HAP-1 (cell line): ENCODE data around the gene SLX9.
A peak's percentile ranks its signal among the peaks of the same experiment; 100 is the strongest.

Experiments used
- DNase-seq, 2 experiments: peaks; one replicate each; pipeline ENCODE4 v3.0.0-alpha.2; 2016 to 2020; ENCODE audit warnings: low spot score in 2 of 2
- H3K27me3 ChIP-seq: fragments of 250-450 bp; sonication (Bioruptor Pico); 2 replicates; pipeline ENCODE4 v1.5.1; 2020; ENCODE audit warnings: low read depth, mild to moderate bottlenecking, moderate library complexity
- H3K36me3 ChIP-seq: fragments of 250-450 bp; sonication (Bioruptor Pico); replicated peaks from 2 replicates; pipeline ENCODE4 v1.5.1; 2020; ENCODE audit warnings: mild to moderate bottlenecking
- H3K4me1 ChIP-seq: fragments of 250-450 bp; sonication (Bioruptor Pico); 2 replicates; pipeline ENCODE4 v1.5.1; 2020; ENCODE audit warnings: mild to moderate bottlenecking
- H3K4me3 ChIP-seq: fragments of 250-450 bp; sonication (Bioruptor Pico); 2 replicates; pipeline ENCODE4 v1.5.1; 2020; ENCODE audit warnings: mild to moderate bottlenecking, moderate library complexity
- H3K9me3 ChIP-seq: fragments of 250-450 bp; sonication (Bioruptor Pico); 2 replicates; pipeline ENCODE4 v1.5.1; 2020; ENCODE audit warnings: mild to moderate bottlenecking, moderate library complexity
- in situ Hi-C: fragments of 300-500 bp; cut with MboI; formaldehyde crosslinking; loops from 3 replicates; pipeline ENCODE4 v1.14.3; 2020; ENCODE audit warnings: low sequenced_read_pairs, inconsistent platforms, mixed read lengths

SLX9 gene

GRCh38 chr21:45004481-45005247 is 64.8 kb downstream of the SLX9 start:
- Histone ChIP-seq H3K36me3 (no peaks in the 10 kb centered on the region), H3K4me1 (peaks cover 13% of the 10 kb centered on the region), H3K9me3 (no peaks in the 10 kb centered on the region; the same call in 1 of the 2 replicates), H3K4me3 (no peak overlapping the region), H3K27me3 (peaks cover 2% of the 10 kb centered on the region; the same call in 1 of the 2 replicates)
- DNase-seq: no peak
- in situ Hi-C loops: no loop called here

GRCh38 chr21:45006536-45007095 is 66.8 kb downstream of the SLX9 start:
- H3K27me3 ChIP-seq: peaks cover 2% of the 10 kb centered on the region; the same call in 1 of the 2 replicates
- no peak overlapping the region for H3K4me3 ChIP-seq
- H3K9me3 ChIP-seq: no peaks in the 10 kb centered on the region; the same call in 1 of the 2 replicates
- H3K36me3 ChIP-seq: no peaks in the 10 kb centered on the region
- in situ Hi-C loops: no loop called here
- H3K4me1 ChIP-seq: peaks cover 24% of the 10 kb centered on the region
- peak in 1 of 2 experiments; percentile 36 for DNase-seq

GRCh38 chr21:45009616-45010015 is 69.8 kb downstream of the SLX9 start:
- Histone ChIP-seq H3K9me3 (no peaks in the 10 kb centered on the region; the same call in 1 of the 2 replicates), H3K4me3 (no peak overlapping the region), H3K4me1 (peaks cover 33% of the 10 kb centered on the region), H3K36me3 (no peaks in the 10 kb centered on the region), H3K27me3 (peaks cover 2% of the 10 kb centered on the region; the same call in 1 of the 2 replicates)
- in situ Hi-C loops: no loop called here
- no peak for DNase-seq

- H3K4me3 ChIP-seq: no peak overlapping the region
- in situ Hi-C loops: no loop called here
- DNase-seq: peak; percentile 50 to 51
- H3K36me3 ChIP-seq: no peaks in the 10 kb centered on the region
- H3K4me1 ChIP-seq: peaks cover 33% of the 10 kb centered on the region
- peaks cover 2% of the 10 kb centered on the region; the same call in 1 of the 2 replicates for H3K27me3 ChIP-seq
- H3K9me3 ChIP-seq: no peaks in the 10 kb centered on the region; the same call in 1 of the 2 replicates
These were observed 70.3 kb downstream of the SLX9 start for GRCh38 chr21:45010096-45010495.

- in situ Hi-C loops: no loop called here
These were observed 71.0 kb downstream of the SLX9 start for GRCh38 chr21:45010860-45011259.

GRCh38 chr21:45011426-45011825 is 71.6 kb downstream of the SLX9 start:
- no peaks in the 10 kb centered on the region for H3K36me3 ChIP-seq
- H3K9me3 ChIP-seq: no peaks in the 10 kb centered on the region; the same call in 1 of the 2 replicates
- no peak overlapping the region for H3K4me3 ChIP-seq
- peaks cover 2% of the 10 kb centered on the region; the same call in 1 of the 2 replicates for H3K27me3 ChIP-seq
- DNase-seq: no peak
- in situ Hi-C loops: no loop called here
- H3K4me1 ChIP-seq: peaks cover 31% of the 10 kb centered on the region

More at GRCh38 chr21:45010860-45011259, 71.0 kb downstream of the SLX9 start:
- Histone ChIP-seq H3K4me1 (peaks cover 33% of the 10 kb centered on the region), H3K4me3 (no peak overlapping the region), H3K27me3 (peaks cover 2% of the 10 kb centered on the region; the same call in 1 of the 2 replicates), H3K36me3 (no peaks in the 10 kb centered on the region), H3K9me3 (no peaks in the 10 kb centered on the region; the same call in 1 of the 2 replicates)
- no peak for DNase-seq

- DNase-seq: peak in 1 of 2 experiments; percentile 58
- Histone ChIP-seq H3K4me1 (peaks cover 24% of the 10 kb centered on the region), H3K27me3 (peaks cover 2% of the 10 kb centered on the region; the same call in 1 of the 2 replicates), H3K36me3 (no peaks in the 10 kb centered on the region), H3K4me3 (no peak overlapping the region), H3K9me3 (no peaks in the 10 kb centered on the region; the same call in 1 of the 2 replicates)
- in situ Hi-C loops: no loop called here
These were observed 72.3 kb downstream of the SLX9 start for GRCh38 chr21:45011911-45012661.

- peaks cover 24% of the 10 kb centered on the region for H3K4me1 ChIP-seq
- no peak overlapping the region for H3K4me3 ChIP-seq
- no peak for DNase-seq
These were observed 72.9 kb downstream of the SLX9 start for GRCh38 chr21:45012662-45013259.

GRCh38 chr21:45013260-45013841 is 73.5 kb downstream of the SLX9 start:
- Histone ChIP-seq H3K27me3 (peaks cover 2% of the 10 kb centered on the region; the same call in 1 of the 2 replicates), H3K4me1 (peaks cover 24% of the 10 kb centered on the region), H3K4me3 (no peak overlapping the region), H3K9me3 (no peaks in the 10 kb centered on the region; the same call in 1 of the 2 replicates), H3K36me3 (no peaks in the 10 kb centered on the region)
- in situ Hi-C loops: no loop called here
- DNase-seq: no peak

More at GRCh38 chr21:45012662-45013259, 72.9 kb downstream of the SLX9 start:
- H3K9me3 ChIP-seq: no peaks in the 10 kb centered on the region; the same call in 1 of the 2 replicates
- peaks cover 2% of the 10 kb centered on the region; the same call in 1 of the 2 replicates for H3K27me3 ChIP-seq
- in situ Hi-C loops: no loop called here
- H3K36me3 ChIP-seq: no peaks in the 10 kb centered on the region

GRCh38 chr21:45014747-45015468 is 75.1 kb downstream of the SLX9 start:
- no peaks in the 10 kb centered on the region for H3K27me3 ChIP-seq
- H3K4me3 ChIP-seq: no peak overlapping the region
- in situ Hi-C loops: no loop called here
- H3K4me1 ChIP-seq: peaks cover 18% of the 10 kb centered on the region
- no peak for DNase-seq
- H3K9me3 ChIP-seq: no peaks in the 10 kb centered on the region
- no peaks in the 10 kb centered on the region for H3K36me3 ChIP-seq

- no peaks in the 10 kb centered on the region for H3K27me3 ChIP-seq
- no peak overlapping the region for H3K4me3 ChIP-seq
- no peaks in the 10 kb centered on the region for H3K9me3 ChIP-seq
- H3K4me1 ChIP-seq: peaks cover 13% of the 10 kb centered on the region
- in situ Hi-C loops: no loop called here
- no peak for DNase-seq
- no peaks in the 10 kb centered on the region for H3K36me3 ChIP-seq
These were observed 75.6 kb downstream of the SLX9 start for GRCh38 chr21:45015469-45015860.

- H3K36me3 ChIP-seq: no peaks in the 10 kb centered on the region
- H3K4me3 ChIP-seq: no peak overlapping the region
- in situ Hi-C loops: no loop called here
- DNase-seq: no peak
- no peaks in the 10 kb centered on the region for H3K27me3 ChIP-seq
- H3K4me1 ChIP-seq: peaks cover 10% of the 10 kb centered on the region
- H3K9me3 ChIP-seq: no peaks in the 10 kb centered on the region
These were observed 76.2 kb downstream of the SLX9 start for GRCh38 chr21:45016031-45016405.
